LoVo (cell line): Measurements from ENCODE around the gene ITGA6.

Experiments used
- DNase-seq: peaks from one replicate; pipeline ENCODE4 v3.0.0-alpha.2; 2016; ENCODE audit warnings: low spot score

ITGA6 gene

DNA sequence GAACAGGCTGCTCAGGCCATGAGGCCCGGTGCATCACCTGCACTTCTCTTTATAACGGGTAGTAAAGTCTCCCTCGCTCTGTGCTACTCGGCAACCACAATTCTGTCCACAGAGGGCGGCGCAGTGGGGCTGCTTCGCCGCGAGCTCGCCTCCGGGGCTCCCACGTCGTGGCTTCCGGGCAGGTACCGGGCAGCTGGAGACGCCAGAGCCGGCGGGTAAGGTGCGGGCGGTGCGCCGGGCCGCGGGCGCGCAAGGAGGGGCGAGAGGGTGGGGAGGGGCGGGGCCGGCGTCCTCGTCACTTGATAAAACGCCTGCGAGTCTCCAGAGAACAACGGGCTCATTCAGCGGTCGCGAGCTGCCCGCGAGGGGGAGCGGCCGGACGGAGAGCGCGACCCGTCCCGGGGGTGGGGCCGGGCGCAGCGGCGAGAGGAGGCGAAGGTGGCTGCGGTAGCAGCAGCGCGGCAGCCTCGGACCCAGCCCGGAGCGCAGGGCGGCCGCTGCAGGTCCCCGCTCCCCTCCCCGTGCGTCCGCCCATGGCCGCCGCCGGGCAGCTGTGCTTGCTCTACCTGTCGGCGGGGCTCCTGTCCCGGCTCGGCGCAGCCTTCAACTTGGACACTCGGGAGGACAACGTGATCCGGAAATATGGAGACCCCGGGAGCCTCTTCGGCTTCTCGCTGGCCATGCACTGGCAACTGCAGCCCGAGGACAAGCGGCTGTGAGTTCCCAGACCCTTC is at the start of gene ITGA6:
ITGA6 (plus strand) TSS at position 331 of the 734 bp plus-strand sequence.
- peak; percentile 91 for DNase-seq

DNA sequence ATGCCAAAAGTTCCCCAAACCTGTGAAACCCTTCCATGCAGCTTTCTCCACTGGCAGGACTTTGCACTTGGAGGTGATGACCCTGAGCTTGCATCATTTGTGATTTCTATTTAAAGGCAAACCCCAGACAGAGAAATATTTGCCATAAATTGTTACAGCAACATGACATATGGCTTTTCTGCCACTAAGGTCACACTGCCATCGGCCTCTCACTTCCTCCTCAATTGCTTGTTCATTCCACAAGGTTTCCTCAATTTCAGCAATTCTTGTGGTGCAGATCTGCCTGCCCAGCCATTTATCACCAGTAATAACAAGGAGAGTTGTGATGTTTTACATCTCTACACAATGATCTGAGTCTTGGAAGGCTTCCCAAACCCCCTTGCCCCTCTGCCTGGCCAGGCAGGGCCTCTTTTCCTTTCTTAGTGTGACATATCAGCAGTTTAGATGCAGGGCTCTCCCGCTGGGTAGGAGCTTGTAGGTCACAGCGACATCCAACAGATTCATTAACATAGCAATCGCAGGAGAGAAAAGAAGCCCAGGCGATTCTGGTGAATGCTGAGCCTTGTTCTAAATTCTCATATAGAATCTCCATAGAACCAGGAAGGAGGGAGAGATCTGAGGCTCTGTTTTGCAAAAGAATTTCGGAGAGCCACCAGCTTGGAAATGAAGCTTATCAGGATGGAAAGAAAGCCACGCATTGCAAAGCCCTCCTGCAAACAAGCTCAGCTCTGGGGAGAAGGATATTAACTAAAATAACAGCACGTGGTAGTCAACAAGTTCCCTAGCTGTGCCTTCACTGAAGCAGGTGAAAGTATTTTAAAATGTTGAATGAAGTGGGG is 46.7 kb upstream of the ITGA6 start:
- no peak for DNase-seq

DNA sequence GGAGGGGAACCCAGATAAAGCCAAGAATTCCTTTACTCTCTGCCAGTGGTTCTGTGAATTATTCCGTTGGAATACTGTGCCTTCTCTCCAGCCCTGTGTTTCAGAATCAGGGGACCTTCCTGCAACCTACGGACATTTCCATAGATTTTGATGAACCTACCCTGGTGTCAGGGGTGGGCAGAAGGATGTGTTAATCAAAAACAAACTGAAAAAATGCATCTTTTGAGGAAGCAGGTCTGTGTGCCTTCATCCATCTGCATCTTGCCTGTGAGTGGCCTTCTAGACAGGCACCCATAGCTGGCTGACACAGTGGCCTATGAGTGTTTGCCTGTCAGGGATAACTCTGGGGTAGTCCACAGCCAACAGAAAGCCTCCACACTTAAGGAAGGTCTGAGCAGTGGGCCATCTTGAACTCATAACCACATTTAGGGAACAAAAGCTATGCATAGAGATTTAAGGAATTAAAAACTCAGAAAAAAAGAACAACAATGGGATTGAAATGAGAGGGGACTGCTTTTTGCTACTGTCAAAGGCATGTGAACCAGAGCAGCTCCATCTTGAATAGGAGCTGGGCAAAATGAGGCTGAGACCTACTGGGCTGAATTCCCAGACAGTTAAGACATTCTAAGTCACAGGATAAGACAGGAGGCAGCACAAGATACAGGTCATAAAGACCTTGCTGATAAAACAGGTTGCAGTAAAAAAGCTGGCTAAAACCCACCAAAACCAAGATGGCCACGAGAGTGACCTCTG is 45.9 kb upstream of the ITGA6 start:
- DNase-seq, result no peak

DNA sequence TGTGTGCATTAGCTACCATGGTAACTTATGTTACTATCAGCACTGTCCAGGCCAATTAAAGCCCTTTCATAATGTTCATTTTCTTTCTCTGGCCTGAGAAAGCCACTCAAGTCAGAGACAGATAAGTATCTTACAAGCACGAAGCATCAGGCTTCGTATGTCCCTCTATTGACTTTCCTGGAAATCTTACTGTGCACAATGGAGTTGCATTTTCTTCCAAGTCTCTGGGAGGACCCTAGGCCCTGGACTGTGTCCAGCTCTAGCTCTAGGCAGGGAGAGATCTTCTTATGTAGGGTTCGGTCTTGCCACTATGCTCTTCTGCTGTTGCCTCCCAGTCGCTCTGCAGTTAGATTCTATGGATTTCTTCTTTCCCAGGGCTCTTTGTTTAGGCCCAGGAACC is 40.0 kb upstream of the ITGA6 start:
- DNase-seq, result no peak

DNA sequence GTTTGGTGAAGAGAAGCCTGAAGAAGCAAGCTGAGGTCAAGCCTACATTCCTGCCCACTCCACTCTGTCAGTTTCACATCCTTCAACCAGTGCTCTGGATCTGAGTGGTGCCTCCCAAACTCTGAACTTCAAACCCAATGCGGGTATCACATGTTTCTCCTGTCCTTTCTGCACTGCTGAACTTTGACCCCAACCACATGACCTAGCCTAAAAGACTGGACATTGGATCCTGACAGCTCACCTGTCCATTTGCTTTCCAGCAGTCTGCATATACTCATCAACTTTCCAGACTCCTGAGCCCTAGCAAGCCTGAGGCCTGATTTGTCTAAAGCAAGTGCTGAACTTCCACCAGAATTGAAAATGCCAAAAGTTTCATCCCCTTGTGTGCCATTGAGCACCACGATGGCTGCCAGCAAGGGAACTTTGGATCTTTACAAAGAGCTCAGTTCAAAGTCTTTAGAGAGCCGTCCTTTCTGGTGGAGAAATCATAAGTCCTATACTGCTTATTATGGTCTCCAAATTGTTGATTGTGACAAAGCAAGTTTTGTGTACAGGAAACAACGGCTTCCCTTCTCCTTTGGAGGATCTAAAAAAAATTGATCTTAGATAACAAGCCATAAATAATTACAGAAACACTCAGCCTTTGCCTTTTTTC is 37.6 kb upstream of the ITGA6 start:
- no peak for DNase-seq

DNA sequence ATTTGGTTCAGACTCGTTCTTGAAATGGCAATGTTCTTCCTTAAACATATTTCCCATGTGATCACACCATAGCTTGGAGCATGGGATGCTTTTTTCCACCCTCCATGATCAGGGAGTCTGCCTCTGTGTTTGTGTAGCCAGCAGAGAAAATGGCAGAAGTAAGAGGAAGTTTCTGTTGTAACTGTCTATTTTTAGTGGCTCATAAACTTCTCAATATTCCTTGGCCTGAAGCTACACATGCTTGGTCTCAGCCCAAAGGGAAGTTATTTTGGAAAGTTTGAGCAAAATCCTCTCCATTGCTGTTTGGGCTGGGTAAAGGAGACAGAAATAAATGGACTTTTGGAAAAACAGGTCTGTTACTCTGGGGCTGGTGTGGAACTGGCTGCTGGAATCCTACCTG is 33.4 kb upstream of the ITGA6 start:
- DNase-seq, result no peak

GRCh38 chr2:172395503-172395902 is 31.9 kb upstream of the ITGA6 start:
- no peak for DNase-seq

DNA sequence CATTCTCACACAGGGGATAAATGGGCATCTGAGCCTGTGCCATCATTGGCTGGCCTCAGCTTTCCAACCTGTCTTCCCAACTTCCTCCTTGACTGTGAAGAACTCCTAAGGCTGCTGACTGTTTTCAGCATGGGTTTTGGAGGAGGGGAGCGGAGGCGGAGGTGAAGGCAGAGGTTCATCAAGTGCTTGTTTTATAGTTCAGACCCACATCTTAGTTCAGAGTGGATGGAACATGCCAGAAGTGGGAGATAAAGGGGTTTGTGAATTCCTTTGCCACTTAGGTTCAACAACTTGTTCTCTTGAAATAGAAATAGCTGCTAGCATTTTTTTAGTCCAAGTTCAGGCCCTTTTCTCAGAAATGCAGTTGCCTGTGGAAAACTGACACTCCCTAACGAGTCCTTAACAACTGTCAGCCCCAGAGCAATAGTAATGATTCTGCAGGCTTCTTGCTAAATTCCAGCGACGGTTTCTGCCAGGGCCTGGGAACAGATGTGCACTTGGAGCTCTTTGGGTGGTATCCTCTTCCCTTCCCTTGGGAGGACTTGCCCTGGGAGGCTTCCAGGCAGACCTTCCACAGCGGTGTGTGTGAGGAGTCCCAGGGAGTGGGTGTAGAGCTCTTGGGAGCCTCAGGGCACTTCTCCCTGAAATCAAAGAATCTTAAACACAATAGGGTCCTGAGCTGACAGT is 30.1 kb upstream of the ITGA6 start:
- no peak for DNase-seq

DNA sequence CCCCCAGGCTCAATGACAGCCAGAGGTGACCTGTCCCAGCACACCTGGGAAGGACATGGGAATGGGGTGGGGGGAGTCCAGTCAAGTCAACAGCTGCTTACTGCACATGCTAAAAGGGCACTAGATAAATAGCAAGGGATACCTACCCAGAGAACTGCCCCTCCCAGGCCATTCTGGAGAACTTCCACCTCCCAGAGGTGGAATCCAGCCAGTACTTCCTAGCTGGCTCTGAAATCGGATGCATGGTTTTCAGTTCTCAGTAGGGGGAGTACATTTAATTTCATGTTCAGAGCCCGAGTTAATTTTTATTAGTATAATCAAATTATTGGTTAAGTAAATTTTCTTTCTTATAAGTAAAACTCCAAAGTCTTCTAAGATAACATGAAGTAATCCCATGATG is 28.9 kb upstream of the ITGA6 start:
- DNase-seq, result no peak

GRCh38 chr2:172399765-172400164 is 27.6 kb upstream of the ITGA6 start:
- DNase-seq, result no peak

DNA sequence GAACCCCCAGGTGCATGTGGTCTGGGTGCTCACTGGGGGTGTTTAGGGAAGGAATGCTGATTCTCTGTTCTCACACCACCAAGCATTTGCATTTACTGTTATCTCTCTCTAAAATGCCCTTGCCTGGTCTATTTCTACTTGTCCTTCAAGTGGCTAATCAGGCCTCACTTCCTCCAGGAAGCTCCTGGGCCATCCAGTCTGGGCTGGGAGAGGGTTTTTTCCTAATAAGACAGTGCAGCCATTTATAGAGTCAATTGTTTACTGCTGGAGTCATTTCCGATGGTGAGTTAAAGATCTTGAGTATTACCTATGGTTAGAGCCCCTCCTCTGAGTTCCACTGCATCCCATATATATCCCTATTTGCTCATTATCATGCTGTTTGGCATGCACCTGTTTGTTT is 25.2 kb upstream of the ITGA6 start:
- DNase-seq, result no peak

GRCh38 chr2:172403402-172403801 is 24.0 kb upstream of the ITGA6 start:
- DNase-seq, result no peak

- DNase-seq, result no peak
Measured at GRCh38 chr2:172403881-172404468, 23.4 kb upstream of the ITGA6 start.

GRCh38 chr2:172404824-172405223 is 22.6 kb upstream of the ITGA6 start:
- DNase-seq, result no peak

DNA sequence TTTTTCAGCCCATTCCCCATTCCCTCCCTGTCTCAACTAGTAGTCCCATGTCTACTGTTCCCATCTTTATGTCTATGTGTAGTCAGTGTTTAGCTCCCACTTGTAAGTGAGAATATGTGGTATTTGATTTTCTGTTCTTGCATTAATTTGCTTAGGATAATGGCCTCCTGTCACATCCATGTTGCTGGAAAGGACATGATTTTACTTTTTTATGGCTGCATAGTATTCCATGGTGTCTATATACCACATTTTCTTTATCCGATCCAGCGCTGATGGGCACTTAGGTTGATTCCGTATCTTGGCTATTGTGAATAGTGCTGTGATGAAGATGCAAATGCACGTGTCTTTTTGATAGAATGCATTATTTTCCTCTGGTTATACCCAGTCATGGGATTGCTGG is 21.7 kb upstream of the ITGA6 start:
- DNase-seq, result no peak

- peak; percentile 86 for DNase-seq
Measured at GRCh38 chr2:172408143-172408766, 19.1 kb upstream of the ITGA6 start.

GRCh38 chr2:172409042-172409441 is 18.3 kb upstream of the ITGA6 start:
- no peak for DNase-seq

DNA sequence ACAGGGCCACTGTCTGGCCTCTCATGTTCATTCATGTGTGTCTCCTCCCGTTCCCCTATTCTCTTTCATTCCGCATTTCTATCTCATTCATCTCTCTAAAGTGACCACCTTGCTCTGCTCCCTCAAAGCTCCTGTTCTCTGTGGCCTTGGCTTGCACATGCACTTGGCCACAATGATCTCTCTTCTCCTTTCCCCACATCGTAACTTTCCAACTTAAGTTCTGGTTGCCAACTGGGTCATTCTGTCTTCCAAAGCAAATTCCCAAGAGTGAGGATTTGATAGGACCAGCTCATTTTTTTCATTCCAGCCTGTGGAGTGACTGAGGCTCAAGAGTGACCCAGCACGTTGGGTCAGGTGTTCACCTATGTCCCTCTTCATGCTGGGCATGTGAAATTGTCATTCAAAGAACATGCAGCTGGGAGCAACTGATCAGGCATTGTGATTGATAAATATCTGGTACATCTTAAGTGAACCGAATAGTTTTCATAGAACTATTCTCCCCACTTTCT is 14.3 kb upstream of the ITGA6 start:
- no peak for DNase-seq

DNA sequence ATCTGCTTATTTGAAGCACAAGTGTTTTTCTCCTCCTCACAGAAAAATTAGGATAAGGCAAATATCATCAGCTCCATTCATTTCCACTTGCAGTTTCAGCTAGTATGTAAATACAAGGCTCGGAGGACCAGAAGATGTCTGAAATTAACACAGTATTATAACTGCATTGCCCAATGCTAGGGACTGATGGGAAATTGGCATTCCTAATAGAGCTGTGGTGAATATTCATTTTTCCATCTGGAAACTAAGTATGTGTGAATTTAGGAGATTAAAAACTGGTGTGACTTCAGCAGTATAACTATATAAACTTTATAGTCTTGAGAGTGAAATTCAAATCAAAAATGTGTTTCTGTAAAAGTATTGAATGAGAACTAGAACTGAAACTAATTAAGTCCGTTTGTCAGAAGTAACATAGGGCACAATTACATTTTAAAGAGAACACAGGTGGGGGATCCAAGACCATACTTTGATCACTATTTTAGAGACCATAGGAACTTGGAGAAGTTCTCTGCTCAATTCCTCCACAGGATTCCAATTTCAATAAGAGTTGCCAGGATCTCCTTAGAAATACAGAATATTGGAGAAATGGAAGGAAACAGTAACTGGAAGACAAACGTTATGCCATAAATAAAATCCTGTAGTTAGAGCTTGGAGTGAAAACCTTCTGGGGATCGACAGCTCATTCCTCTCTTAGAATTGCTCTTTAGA is 12.1 kb upstream of the ITGA6 start:
- DNase-seq, result no peak

- no peak for DNase-seq
Measured at GRCh38 chr2:172415865-172416183, 11.6 kb upstream of the ITGA6 start.
